H9 (cell line): ENCODE results near the gene ANKS1B. TPM values are rescaled to one million over a fixed set of nuclear protein-coding genes. Genes with fewer than 3 reads are reported as not detected.

Experiments used
- DNase-seq: peaks from one replicate; pipeline ENCODE4 v3.0.0-alpha.2; 2017
- H2AFZ ChIP-seq: one replicate; pipeline ENCODE4 v1.6.1; 2013; ENCODE audit warnings: mild to moderate bottlenecking, low read length, control low read depth, moderate library complexity
- H2AK5ac ChIP-seq: 2 replicates; pipeline ENCODE4 v1.6.1; 2013; ENCODE audit warnings: low read length, control low read depth, mixed read lengths; ENCODE audit not compliant: insufficient read length
- H2BK120ac ChIP-seq: one replicate; pipeline ENCODE4 v1.6.1; 2013; ENCODE audit warnings: low read depth, mild to moderate bottlenecking, low read length, control low read depth, inconsistent platforms; ENCODE audit not compliant: poor library complexity, severe bottlenecking
- H2BK12ac ChIP-seq: 2 replicates; pipeline ENCODE4 v1.6.1; 2013; ENCODE audit warnings: low read length, control low read depth, mixed read lengths, low read depth; ENCODE audit not compliant: insufficient read length
- H2BK15ac ChIP-seq: 2 replicates; pipeline ENCODE4 v1.6.1; 2013; ENCODE audit warnings: low read depth, low read length, control low read depth
- H2BK20ac ChIP-seq: one replicate; pipeline ENCODE4 v1.6.1; 2013; ENCODE audit warnings: low read depth, mild to moderate bottlenecking, low read length, control low read depth, inconsistent platforms; ENCODE audit not compliant: poor library complexity, severe bottlenecking
- H2BK5ac ChIP-seq: 2 replicates; pipeline ENCODE4 v1.6.1; 2013; ENCODE audit warnings: low read length, control low read depth, mixed read lengths; ENCODE audit not compliant: insufficient read length
- H3K14ac ChIP-seq: 2 replicates; pipeline ENCODE4 v1.6.1; 2013; ENCODE audit warnings: low read length, control low read depth; ENCODE audit not compliant: insufficient read depth
- H3K18ac ChIP-seq: 2 replicates; pipeline ENCODE4 v1.6.1; 2013; ENCODE audit warnings: low read depth, mild to moderate bottlenecking, mixed read lengths, low read length, control low read depth; ENCODE audit not compliant: insufficient read length
- H3K23ac ChIP-seq: 2 replicates; pipeline ENCODE4 v1.6.1; 2013; ENCODE audit warnings: low read length, control low read depth, mixed read lengths, low read depth; ENCODE audit not compliant: insufficient read length
- H3K23me2 ChIP-seq: 2 replicates; pipeline ENCODE4 v1.6.1; 2013; ENCODE audit warnings: low read depth, mild to moderate bottlenecking, mixed read lengths, low read length, control low read depth; ENCODE audit not compliant: insufficient read length, poor library complexity, severe bottlenecking
- H3K27ac ChIP-seq: 2 replicates; pipeline ENCODE4 v1.5.1; 2013; ENCODE audit warnings: low read length, control low read depth, mixed read lengths, low read depth; ENCODE audit not compliant: insufficient read length
- H3K27me3 ChIP-seq: 2 replicates; pipeline ENCODE4 v1.6.1; 2013; ENCODE audit warnings: low read length, control low read depth, inconsistent platforms; ENCODE audit not compliant: insufficient read depth
- H3K4ac ChIP-seq: 2 replicates; pipeline ENCODE4 v1.6.1; 2013; ENCODE audit warnings: low read depth, mild to moderate bottlenecking, control low read depth, inconsistent platforms, low read length, moderate library complexity
- H3K4me1 ChIP-seq: 2 replicates; pipeline ENCODE4 v1.6.1; 2013; ENCODE audit warnings: low read length, control low read depth, inconsistent platforms; ENCODE audit not compliant: insufficient read depth
- H3K4me2 ChIP-seq: 2 replicates; pipeline ENCODE4 v1.6.1; 2013; ENCODE audit warnings: low read length, control low read depth, mixed read lengths; ENCODE audit not compliant: insufficient read length, insufficient read depth
- H3K56ac ChIP-seq: 2 replicates; pipeline ENCODE4 v1.6.1; 2013; ENCODE audit warnings: low read depth, mild to moderate bottlenecking, mixed read lengths, low read length, control low read depth; ENCODE audit not compliant: insufficient read length
- H3K79me1 ChIP-seq: 2 replicates; pipeline ENCODE4 v1.6.1; 2013; ENCODE audit warnings: low read depth, mild to moderate bottlenecking, moderate library complexity, low read length, control low read depth, inconsistent platforms; ENCODE audit not compliant: insufficient read depth, poor library complexity, severe bottlenecking
- H3K79me2 ChIP-seq: 2 replicates; pipeline ENCODE4 v1.6.1; 2013; ENCODE audit warnings: low read length, control low read depth, inconsistent platforms; ENCODE audit not compliant: insufficient read depth
- H3K9ac ChIP-seq: 2 replicates; pipeline ENCODE4 v1.6.1; 2013; ENCODE audit warnings: low read length, control low read depth, mixed read lengths; ENCODE audit not compliant: insufficient read length; ENCODE audit errors: extremely low read depth
- H3K9me3 ChIP-seq: one replicate; pipeline ENCODE4 v1.6.1; 2013; ENCODE audit warnings: low read depth, low read length, inconsistent platforms; ENCODE audit not compliant: control insufficient read depth
- H3T11ph ChIP-seq: one replicate; pipeline ENCODE4 v1.6.1; 2013; ENCODE audit warnings: mild to moderate bottlenecking, low read length, control low read depth, inconsistent platforms
- H4K20me1 ChIP-seq: one replicate; pipeline ENCODE4 v1.6.1; 2013; ENCODE audit not compliant: control insufficient read depth, insufficient read length, insufficient read depth
- H4K5ac ChIP-seq: 2 replicates; pipeline ENCODE4 v1.6.1; 2013; ENCODE audit warnings: low read depth, mild to moderate bottlenecking, mixed read lengths, low read length, control low read depth; ENCODE audit not compliant: insufficient read length
- H4K8ac ChIP-seq: replicated peaks from 2 replicates; pipeline ENCODE4 v1.6.1; 2013; ENCODE audit warnings: low read length, control low read depth, mixed read lengths, low read depth; ENCODE audit not compliant: insufficient read length
- H4K91ac ChIP-seq: 2 replicates; pipeline ENCODE4 v1.6.1; 2013; ENCODE audit warnings: low read depth, mild to moderate bottlenecking, moderate library complexity, mixed read lengths, low read length, control low read depth; ENCODE audit not compliant: insufficient read length
- H3K27ac Mint-ChIP-seq, 3 experiments: 2 replicates in 2 of 3; 3 replicates in 1 of 3; pipeline ENCODE4 v1.8.0; 2020 to 2021; ENCODE audit warnings: mixed read lengths in 3 of 3, mild to moderate bottlenecking in 1 of 3, moderate library complexity in 1 of 3
- H3K27me3 Mint-ChIP-seq: 2 replicates; pipeline ENCODE4 v1.8.0; 2021; ENCODE audit warnings: low read depth, mild to moderate bottlenecking, moderate library complexity, mixed read lengths
- H3K36me3 Mint-ChIP-seq, 3 experiments: 2 replicates in 2 of 3; 3 replicates in 1 of 3; pipeline ENCODE4 v1.8.0; 2020 to 2021; ENCODE audit warnings: low read depth in 3 of 3, mixed read lengths in 3 of 3; ENCODE audit not compliant: insufficient read depth in 1 of 3
- H3K4me1 Mint-ChIP-seq, 2 experiments: 2 replicates each; pipeline ENCODE4 v1.8.0; 2020; ENCODE audit warnings: mixed read lengths in 2 of 2
- H3K4me3 Mint-ChIP-seq, 2 experiments: 2 replicates in 1 of 2; 3 replicates in 1 of 2; pipeline ENCODE4 v1.8.0; 2020 to 2021; ENCODE audit warnings: mild to moderate bottlenecking in 2 of 2, mixed read lengths in 2 of 2, moderate library complexity in 1 of 2
- H3K9me3 Mint-ChIP-seq, 2 experiments: 2 replicates in 1 of 2; 3 replicates in 1 of 2; pipeline ENCODE4 v1.8.0; 2020; ENCODE audit warnings: mild to moderate bottlenecking in 2 of 2, mixed read lengths in 2 of 2, moderate library complexity in 1 of 2
- WGBS: extraction: QIAGEN DNeasy Blood & Tissue Kit; methylation state at CpG from one replicate; pipeline ENCODE4 v1.1.7; 2013; ENCODE audit warnings: missing lambda C conversion rate, low lambda C conversion rate, mixed read lengths; ENCODE audit not compliant: insufficient read length; ENCODE audit errors: extremely low coverage; 5-methylcytosine and 5-hydroxymethylcytosine counted together
- total RNA-seq: library from RNA; stranded (reverse); gene quantifications from 2 replicates; pipeline ENCODE4 v1.2.1, GENCODE V29; 2021
- TF ChIP-seq, protein P1 (sequence below): fragments of 200-600 bp; sonication (generic); conservative IDR thresholded peaks from 3 replicates; pipeline ENCODE4 v1.8.0; 2021; ENCODE audit warnings: antibody characterized with exemption, mild to moderate bottlenecking

The ANKS1B gene
- total RNA-seq, 1 experiment from 2014 or later: 4.1 TPM

DNA sequence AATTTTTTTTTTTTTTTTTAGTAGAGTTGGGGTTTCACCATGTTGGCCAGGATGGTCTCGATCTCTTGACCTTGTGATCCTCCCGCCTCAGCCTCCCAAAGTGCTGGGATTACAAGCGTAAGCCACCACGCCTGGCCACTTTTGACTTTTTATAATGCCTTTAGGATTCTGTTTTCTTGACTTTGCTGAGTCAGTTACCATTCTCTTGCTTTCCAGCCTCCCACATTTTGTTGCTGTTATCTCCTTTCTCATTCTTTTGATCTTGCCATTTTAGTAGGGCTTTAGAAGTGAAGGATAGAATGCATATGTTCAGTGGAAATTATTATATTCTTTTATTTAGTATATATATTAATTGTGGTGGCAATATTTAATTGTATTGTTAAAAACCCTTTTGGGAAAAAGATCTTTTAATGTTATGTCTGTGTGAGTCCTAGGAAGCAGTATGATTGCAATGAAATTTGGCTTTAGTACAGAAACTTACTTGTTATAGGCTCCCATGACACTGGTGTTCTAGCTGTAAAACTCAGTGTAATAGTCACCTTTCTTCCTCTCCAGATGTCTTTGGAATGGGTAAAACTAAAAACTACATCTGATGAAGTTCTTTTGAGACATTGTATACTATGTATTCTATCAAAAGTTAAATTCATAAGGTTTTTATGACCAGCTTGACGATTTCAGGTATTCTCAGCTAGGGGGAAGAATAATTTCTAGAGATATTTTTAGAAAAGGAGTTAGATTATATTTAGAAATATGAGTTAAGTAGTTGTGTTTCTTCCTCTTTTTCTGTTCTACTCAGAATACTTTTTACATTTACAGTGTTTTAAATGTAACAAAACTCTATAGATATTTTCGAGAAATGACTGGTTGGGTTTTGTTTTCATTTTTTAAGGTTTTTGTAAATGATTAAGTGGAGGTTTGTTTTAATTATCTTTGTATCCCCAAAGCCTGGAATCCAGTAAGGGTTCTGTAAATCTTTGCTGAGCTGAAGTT, 1264.9 kb downstream of the ANKS1B start:
- H2AFZ ChIP-seq: no peak overlapping the region
- no peak overlapping the region for H2AK5ac ChIP-seq
- H2BK15ac ChIP-seq: no peak overlapping the region
- Mint-ChIP-seq H3K4me3 (no peak overlapping the region), H3K4me1 (no peaks in the 10 kb centered on the region), H3K36me3 (peaks cover 0 to 21% (median 12%) of the 10 kb centered on the region in 3 experiments; a peak in 4 of 7 replicates), H3K27ac (no peak overlapping the region), H3K9me3 (no peaks in the 10 kb centered on the region; a peak in 1 of 5 replicates), H3K27me3 (no peaks in the 10 kb centered on the region)
- H3K79me2 ChIP-seq: no peaks in the 10 kb centered on the region
- no peak overlapping the region for H2BK12ac ChIP-seq
- no peak overlapping the region for H4K5ac ChIP-seq
- H4K8ac ChIP-seq: no peak overlapping the region
- TF ChIP-seq, protein P1, sequence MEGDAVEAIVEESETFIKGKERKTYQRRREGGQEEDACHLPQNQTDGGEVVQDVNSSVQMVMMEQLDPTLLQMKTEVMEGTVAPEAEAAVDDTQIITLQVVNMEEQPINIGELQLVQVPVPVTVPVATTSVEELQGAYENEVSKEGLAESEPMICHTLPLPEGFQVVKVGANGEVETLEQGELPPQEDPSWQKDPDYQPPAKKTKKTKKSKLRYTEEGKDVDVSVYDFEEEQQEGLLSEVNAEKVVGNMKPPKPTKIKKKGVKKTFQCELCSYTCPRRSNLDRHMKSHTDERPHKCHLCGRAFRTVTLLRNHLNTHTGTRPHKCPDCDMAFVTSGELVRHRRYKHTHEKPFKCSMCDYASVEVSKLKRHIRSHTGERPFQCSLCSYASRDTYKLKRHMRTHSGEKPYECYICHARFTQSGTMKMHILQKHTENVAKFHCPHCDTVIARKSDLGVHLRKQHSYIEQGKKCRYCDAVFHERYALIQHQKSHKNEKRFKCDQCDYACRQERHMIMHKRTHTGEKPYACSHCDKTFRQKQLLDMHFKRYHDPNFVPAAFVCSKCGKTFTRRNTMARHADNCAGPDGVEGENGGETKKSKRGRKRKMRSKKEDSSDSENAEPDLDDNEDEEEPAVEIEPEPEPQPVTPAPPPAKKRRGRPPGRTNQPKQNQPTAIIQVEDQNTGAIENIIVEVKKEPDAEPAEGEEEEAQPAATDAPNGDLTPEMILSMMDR: no peak
- H2BK5ac ChIP-seq: no peak overlapping the region
- H3K56ac ChIP-seq: no peak overlapping the region
- no peak overlapping the region for H3K14ac ChIP-seq
- no peaks in the 10 kb centered on the region for H3K9me3 ChIP-seq
- H3T11ph ChIP-seq: no peak overlapping the region
- H3K23ac ChIP-seq: no peak overlapping the region
- no peaks in the 10 kb centered on the region for H4K20me1 ChIP-seq
- H3K18ac ChIP-seq: no peak overlapping the region
- no peak overlapping the region for H4K91ac ChIP-seq
- no peak overlapping the region for H3K9ac ChIP-seq
- no peak for DNase-seq
- H3K4me1 ChIP-seq: no peaks in the 10 kb centered on the region
- no peaks in the 10 kb centered on the region for H3K23me2 ChIP-seq
- no peak overlapping the region for H3K27ac ChIP-seq
- no peak overlapping the region for H3K4me2 ChIP-seq
- H3K27me3 ChIP-seq: no peaks in the 10 kb centered on the region
- no peaks in the 10 kb centered on the region for H3K79me1 ChIP-seq
- H2BK20ac ChIP-seq: no peak overlapping the region
- no peak overlapping the region for H3K4ac ChIP-seq
- 100% methylated on average over 1 of the region's 6 CpGs for WGBS
- H2BK120ac ChIP-seq: no peak overlapping the region
